GM18519 (cell line): ENCODE data around the gene RNF4.
"Not testable (repeated sequence)": the region's sequence is repeated elsewhere in the genome, so short reads cannot be mapped to it uniquely, and the experiment has no call there.

Experiments used
- ATAC-seq: cut with Tn5 transposase; IDR thresholded peaks from one replicate; pipeline ENCODE4 v1.9.1; 2021; ENCODE audit warnings: mild to moderate bottlenecking, moderate library complexity; ENCODE audit not compliant: unreplicated experiment, low FRiP score

RNF4 gene

GRCh38 chr4:2468456-2469191, at the start of gene RNF4:
RNF4 (plus strand) TSS chr4:2469106; CDS start chr4:2490494, 21,388 bp downstream.
- ATAC-seq, result peak; percentile 56

GRCh38 chr4:2419814-2420213, 49.1 kb upstream of the RNF4 start:
- no peak for ATAC-seq

GRCh38 chr4:2421928-2422327, 47.0 kb upstream of the RNF4 start:
- no peak for ATAC-seq

GRCh38 chr4:2423066-2423465, 45.8 kb upstream of the RNF4 start:
- no peak for ATAC-seq

- ATAC-seq, result no peak
Measured at GRCh38 chr4:2423695-2424094, 45.2 kb upstream of the RNF4 start.

- no peak for ATAC-seq
Measured at GRCh38 chr4:2424581-2424980, 44.3 kb upstream of the RNF4 start.

DNA sequence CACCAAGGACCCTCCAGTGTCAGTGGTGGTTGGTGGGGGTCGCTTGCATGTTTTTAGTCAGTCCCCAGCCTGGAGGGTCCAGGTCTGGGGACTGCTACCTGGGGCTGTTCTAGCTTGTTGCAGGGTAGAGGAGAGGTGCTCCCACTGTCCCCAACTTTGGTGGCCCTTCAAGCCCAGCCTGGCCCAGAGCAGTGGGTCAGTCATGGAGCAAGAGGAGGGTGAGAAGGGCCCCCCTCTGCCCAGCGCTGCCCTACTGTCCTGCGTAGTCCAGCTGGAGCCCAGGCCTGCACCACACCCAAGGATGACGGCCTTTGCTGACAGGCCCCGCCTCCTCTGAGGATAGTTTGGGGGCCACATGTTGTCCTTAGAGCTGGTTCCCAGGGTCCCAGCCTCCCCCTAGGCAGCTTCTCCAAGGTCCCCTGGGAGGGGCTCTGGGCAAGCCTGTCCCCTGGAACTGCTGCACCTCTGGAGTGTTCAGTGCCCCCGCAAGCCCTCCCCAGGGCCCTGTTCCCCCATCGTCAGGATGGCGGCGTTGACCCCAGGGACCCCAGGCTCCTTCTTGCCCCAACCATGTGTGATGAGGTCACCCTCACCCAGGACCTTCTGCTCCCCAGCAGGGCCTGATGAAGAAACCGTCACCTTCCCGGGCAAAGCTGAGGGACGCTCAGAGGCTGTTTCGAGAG, 43.4 kb upstream of the RNF4 start:
- ATAC-seq, result no peak

GRCh38 chr4:2426069-2426397, 42.9 kb upstream of the RNF4 start:
- no peak for ATAC-seq

- ATAC-seq, result no peak
Measured at GRCh38 chr4:2426711-2427275, 42.1 kb upstream of the RNF4 start.

GRCh38 chr4:2427383-2428334, 41.2 kb upstream of the RNF4 start:
- ATAC-seq, result no peak

DNA sequence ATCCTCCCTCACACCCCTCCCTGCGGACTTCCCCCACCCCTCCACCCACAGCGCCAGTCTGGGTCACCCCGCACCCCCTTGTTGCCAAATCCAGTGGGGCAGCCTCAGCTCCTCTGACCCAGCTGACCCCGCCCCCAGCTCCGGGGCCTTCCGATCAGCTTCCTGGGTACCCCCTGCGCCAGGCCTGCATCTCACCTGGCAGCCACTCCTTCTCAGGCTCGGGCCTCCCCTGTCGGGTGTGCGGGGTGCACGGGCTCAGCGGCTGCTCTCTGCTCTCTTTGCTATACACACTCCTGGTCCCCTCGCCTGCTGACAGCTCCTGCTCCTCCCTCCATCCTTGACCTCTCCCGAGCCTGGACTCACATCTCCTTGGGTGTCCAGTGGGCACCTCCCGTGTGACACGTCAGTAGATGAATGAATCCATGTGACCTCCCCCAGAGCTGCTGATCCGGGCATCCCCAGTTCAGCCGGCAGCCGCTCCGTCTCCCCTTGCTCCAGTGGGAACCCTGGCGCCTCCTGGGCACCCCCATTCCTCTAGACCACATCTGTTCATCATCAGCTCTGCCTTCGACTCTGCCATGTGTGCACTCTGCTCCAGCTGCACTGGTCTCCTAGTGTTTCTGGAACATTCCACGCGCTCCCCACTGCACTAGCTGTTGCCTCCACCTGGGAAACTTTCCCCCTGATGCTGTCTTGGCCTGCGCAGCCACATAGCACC, 40.3 kb upstream of the RNF4 start:
- ATAC-seq, result no peak

GRCh38 chr4:2429945-2430757, 38.8 kb upstream of the RNF4 start:
- not testable (repeated sequence) for ATAC-seq

- no peak for ATAC-seq
Measured at GRCh38 chr4:2432004-2432403, 36.9 kb upstream of the RNF4 start.

GRCh38 chr4:2432991-2433530, 35.8 kb upstream of the RNF4 start:
- no peak for ATAC-seq

GRCh38 chr4:2433609-2434350, 35.1 kb upstream of the RNF4 start:
- ATAC-seq, result no peak

DNA sequence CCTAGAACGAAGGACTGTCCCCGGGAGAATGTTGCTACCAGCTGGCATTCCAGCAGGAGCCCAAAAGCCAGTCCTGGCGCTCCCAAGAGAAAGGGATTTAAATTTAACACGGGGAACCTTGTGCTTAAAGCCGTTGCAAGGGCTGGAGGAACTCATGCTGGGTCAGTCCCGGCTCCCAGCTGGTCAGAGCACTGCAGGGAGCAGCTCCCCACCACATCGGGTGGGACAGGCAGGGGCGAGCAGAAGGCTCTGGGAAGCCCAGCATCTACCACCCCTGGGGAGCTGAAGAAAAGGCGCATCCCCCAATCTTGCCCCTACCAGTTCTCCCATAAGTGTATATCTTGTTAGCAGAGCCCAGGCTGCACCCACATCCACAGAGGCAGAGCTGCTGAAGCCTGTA, 34.5 kb upstream of the RNF4 start:
- ATAC-seq, result no peak

DNA sequence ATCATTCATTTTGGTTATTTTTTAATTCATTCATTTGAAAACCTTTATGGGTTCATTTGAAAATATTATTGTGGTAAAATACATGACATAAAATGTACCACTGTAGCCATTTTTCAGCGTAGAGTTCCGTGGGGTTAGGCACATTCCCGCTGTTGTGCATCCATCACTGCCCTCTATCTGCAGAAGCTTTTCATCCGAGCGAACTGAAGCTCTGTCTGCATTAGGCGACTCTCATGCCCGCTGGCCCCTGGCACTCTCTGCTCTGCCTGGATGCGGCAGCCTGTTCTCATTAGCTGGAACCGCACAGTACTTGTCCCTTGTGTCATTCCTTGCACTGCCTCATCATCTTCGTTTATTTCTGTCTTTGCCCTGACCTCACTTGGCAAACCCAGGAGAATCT, 32.6 kb upstream of the RNF4 start:
- no peak for ATAC-seq

DNA sequence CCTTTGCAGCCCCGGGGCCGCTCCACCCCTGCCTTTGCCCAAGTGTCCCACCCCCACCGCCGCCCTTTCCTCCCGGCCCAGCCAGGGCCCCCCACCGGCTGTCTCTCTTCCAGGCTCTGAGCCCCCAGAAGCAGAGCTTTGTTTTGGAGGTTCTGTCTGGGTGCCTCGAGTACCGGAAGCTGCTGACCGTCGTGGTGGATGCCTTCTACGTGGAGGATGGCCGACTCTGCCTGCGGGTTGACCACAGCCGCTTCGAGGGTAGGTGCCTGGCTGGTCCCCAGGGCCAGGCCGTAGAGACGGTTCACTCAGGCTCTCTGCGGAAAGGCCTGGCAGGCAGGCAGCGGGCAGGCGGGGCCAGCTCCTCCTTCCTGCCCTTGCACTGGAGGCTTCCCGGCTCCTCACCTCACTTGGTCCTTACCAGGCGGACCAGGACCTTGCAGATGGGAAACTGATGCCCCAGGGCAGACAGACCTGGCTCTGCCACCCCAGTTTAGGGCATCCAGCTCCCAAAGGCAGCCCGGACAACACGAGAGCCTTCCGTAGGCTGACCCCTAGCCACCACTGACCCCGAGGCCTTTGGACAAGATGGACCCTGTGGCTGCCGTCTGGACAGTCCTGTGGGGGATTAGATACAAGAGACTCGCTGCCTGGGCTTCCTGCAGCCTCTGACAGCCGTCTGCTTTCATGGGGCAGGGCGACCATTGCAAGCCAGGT, 32.0 kb upstream of the RNF4 start:
- ATAC-seq, result no peak
